DMS114 treated with DMSO at 0.1 percent for 48 hours (cell line): ENCODE measurements around the gene ATRX.
"Not testable (repeated sequence)": the region's sequence is repeated elsewhere in the genome, so short reads cannot be mapped to it uniquely, and the experiment has no call there.

ENCODE experiments used
- DNase-seq: peaks from one replicate; lab custom pipeline; 2025; ENCODE audit not compliant: unreplicated experiment; lab: John Stamatoyannopoulos, UW

ATRX gene

GRCh38 chrX:77740376-77740905 is 45.6 kb downstream of the ATRX start:
- no peak for DNase-seq

DNA sequence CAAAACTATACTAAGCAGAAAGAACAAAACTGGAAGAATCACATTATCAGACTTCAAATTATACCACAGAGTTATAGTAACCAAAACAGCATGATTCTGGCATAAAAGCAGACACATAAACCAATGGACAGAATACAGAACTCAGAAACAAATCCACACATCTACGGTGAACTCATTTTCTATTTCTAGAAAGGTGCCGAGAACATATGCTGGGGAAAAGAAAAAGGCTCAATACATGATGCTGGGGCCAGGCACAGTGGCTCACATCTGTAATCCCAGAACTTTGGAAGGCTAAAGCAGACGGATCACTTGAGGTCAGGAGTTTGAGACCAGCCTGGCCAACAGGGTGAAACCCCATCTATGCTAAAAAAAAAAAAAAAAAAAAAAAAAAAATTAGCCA is 52.7 kb downstream of the ATRX start:
- DNase-seq, result no peak

DNA sequence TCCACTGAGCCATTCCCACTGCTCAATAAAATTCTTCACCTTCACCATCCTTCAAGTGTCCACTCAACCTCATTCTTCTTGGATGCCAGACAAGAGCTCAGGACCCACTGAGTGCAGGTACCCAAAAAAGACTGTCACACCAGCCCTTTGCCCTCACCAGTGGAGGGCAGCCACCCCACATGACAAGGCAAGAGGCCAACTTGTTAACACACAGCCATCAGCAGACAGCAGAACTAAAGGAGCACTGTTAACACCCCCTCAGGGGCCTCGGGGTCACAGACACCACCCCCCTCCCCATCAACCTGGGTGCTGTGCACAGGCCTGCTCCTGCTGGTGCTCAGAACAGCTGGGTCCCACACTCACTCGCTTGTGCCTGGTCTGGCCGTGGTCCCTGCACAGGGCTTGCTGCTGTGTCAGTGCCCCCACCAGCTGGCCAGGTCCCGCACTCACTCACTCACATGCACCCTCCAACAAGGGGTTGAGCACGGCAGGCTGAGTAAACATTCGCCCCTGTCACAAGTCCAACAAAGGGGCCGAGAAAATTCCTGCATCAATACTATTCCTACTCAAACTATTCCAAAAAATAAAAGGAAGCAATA is 54.1 kb downstream of the ATRX start:
- DNase-seq, result no peak

GRCh38 chrX:77726095-77726494 is 59.9 kb downstream of the ATRX start:
- not testable (repeated sequence) for DNase-seq

DNA sequence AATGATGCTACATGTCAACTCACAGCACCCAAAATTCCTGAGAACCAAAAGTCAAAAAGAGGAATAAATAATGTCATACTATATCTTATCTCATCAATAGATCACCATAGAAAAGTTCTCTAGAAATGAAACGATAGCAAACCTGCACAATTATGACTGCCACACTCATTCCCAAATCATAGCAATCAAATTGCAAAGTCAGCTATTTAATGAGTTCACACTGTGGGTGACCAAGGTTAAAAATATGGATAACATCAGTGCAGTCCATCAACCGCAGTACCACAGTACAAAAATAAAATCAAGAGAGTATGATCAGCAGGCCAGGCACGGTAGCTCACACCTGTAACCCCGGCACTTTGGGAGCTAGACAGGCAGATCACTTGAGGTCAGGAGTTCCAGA is 62.3 kb downstream of the ATRX start:
- DNase-seq, result no peak

- no peak for DNase-seq
Measured at GRCh38 chrX:77719388-77719787, 66.6 kb downstream of the ATRX start.

- no peak for DNase-seq
Measured at GRCh38 chrX:77704881-77705280, 81.1 kb downstream of the ATRX start.

- DNase-seq, result no peak
Measured at GRCh38 chrX:77698242-77698641, 87.8 kb downstream of the ATRX start.

- DNase-seq, result no peak
Measured at GRCh38 chrX:77694491-77694890, 91.5 kb downstream of the ATRX start.

GRCh38 chrX:77693594-77693993 is 92.4 kb downstream of the ATRX start:
- DNase-seq, result no peak

DNA sequence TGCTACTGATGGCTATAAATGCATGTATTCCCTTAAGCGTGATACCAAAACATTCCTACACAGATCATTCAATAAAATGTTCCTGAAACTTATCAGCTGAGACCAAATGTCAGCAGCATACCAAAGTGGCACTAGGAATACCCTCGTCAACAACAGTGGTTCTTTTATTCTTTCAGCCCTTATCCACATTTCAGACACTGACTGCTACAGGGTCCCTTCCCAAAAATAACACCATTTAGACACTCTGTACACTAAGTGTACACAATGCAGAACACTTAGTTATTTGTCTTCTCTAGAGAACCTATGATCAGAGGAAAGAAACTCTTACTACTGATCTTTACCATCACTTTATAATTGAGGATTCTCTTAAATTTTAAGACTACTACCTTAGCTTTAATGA is 94.1 kb downstream of the ATRX start:
- DNase-seq, result no peak

DNA sequence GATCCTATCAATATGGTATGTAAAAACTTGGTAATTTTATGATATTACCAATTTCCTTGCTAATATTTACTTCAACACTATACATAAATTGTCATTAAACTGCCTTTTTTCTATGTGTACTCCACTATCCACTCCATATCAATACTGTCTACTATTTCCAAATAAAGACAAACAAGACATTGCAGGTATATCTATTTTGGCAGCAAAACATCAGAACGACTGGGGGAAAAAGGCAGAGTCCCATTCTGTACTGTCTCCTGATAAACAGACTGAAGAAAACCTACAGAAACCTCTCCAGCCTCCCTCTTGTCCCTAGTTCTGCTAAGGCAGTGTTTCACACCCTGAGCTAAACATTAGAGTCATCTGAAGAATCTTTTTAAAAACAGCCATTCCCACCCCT is 96.6 kb downstream of the ATRX start:
- no peak for DNase-seq

GRCh38 chrX:77685683-77686082 is 100.3 kb downstream of the ATRX start:
- not testable (repeated sequence) for DNase-seq

DNA sequence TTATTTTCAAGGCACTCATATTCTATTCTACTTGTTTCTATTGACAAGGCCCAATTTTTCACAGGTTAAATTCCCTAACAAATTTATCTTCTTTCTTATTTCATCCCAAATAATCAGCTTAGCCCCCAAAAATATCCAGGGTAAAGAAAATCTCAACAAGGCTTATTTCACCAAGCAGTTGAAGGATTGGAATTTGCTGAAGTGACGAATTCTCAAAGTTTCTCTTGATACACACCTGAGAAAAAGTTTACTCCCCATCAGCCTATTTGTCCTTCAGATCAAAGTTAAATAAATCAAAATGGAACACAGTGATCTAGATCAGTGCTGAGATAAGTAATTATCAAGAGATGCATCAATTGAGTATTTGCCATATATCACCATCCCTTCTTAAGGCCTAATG is 106.9 kb downstream of the ATRX start:
- DNase-seq, result no peak

- DNase-seq, result no peak
Measured at GRCh38 chrX:77675986-77676385, 110.0 kb downstream of the ATRX start.

- DNase-seq, result no peak
Measured at GRCh38 chrX:77668391-77669237, 117.4 kb downstream of the ATRX start.

GRCh38 chrX:77658886-77659285 is 127.1 kb downstream of the ATRX start:
- no peak for DNase-seq

DNA sequence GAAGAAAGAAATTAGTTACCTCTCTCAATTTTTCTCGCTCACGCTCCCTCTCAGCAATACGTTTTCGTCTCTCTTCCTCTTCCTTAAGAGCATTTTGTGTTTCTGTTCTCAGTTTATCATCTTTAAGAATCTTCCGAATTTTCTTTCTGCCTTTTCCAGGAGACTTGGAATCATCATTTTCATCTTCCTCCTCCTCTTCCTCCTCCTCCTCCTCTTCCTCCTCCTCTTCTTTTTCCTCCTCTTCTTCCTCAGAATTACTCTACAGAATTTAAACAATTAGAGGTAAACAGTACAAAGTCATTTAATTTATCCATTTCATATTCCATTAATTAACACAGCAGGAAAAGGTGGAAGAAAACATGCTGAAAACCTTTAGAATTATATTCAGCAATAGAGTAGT is 133.9 kb downstream of the ATRX start:
- DNase-seq, result no peak

- no peak for DNase-seq
Measured at GRCh38 chrX:77640702-77641101, 145.3 kb downstream of the ATRX start.

DNA sequence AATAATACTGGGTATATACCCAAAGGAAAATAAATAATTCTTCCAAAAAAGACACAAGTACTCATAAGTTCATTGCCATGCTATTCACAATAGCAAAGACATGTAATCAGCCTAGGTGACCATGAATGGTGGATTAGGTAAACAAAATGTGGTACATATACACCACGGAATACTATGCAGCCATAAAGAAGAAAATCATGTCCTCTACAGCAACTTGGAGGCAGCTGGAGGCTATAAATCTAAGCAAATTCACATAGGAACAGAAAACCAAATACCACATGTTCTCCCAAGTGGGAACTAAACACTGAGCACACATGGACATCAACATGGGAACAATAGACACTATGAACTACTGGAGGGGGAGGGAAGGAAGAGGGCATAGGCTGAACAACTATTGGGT is 146.2 kb downstream of the ATRX start:
- DNase-seq, result no peak

DNA sequence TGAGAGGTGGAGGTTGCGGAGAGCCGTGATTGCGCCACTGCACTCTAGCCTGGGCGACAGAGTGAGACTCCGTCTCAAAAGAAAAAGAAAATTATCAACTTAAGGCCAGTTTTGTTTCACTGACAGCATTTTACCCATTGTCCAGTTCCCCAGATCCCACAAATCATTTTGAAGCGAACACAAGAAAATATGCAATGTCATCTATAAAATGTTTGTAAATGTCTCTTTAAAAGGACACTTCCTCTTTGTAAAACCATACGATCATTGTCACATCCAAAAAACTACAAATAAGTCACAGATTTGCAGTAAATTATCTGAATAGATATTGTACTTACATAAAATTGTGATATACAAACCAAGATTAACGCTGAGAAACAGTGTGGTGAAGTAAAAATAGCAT is 147.6 kb downstream of the ATRX start:
- no peak for DNase-seq

DNA sequence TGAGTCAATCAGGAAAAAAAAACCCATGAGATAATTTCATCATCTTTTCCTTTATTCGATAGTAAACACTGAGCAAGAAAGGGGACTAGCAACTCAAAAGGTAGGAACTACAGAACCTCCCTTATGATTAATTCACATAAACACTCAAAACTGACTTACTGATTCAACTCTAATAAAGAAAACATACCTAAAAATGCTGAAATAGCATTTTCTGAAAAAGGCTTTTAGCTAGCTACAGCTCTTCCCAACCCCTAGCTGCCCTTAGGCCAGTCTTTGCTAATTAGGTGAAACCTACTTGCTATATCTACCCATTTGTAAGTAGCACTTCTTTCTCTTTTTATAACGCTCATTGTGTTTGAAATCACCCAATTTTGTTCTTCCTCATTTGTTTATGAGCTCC is 150.6 kb downstream of the ATRX start:
- no peak for DNase-seq
